Astrocyte (in vitro differentiated cells and primary cell): ENCODE data around the gene GPR179. TPM values are rescaled to one million over a fixed set of nuclear protein-coding genes. Genes with fewer than 3 reads are reported as not detected.

Experiments used
- DNase-seq: peaks from one replicate; pipeline ENCODE4 v3.0.0-alpha.2; 2010; ENCODE audit warnings: low read depth
- FAIRE-seq: peaks from 2 replicates; lab custom pipeline; 2011; peaks lifted over from hg19 to GRCh38; lab: Jason Lieb, UNC
- H2AFZ ChIP-seq: 2 replicates; pipeline ENCODE4 v1.6.0; 2012; ENCODE audit warnings: low read depth, low read length, inconsistent platforms
- H3K27ac ChIP-seq: 2 replicates; pipeline ENCODE4 v1.5.1; 2011; ENCODE audit warnings: low read depth, low read length, inconsistent platforms
- H3K27me3 ChIP-seq: 2 replicates; pipeline ENCODE4 v1.6.0; 2011; ENCODE audit warnings: low read length, inconsistent platforms; ENCODE audit not compliant: insufficient read depth
- H3K36me3 ChIP-seq: 2 replicates; pipeline ENCODE4 v1.5.1; 2011; ENCODE audit warnings: low read length, inconsistent platforms; ENCODE audit not compliant: insufficient read depth
- H3K4me1 ChIP-seq: 2 replicates; pipeline ENCODE4 v1.5.1; 2011; ENCODE audit warnings: low read length, inconsistent platforms; ENCODE audit not compliant: insufficient read depth
- H3K4me2 ChIP-seq: 2 replicates; pipeline ENCODE4 v1.6.0; 2012; ENCODE audit warnings: low read length, inconsistent platforms
- H3K4me3 ChIP-seq: 2 replicates; pipeline ENCODE4 v1.5.1; 2011; ENCODE audit warnings: low read depth, mild to moderate bottlenecking, low read length, inconsistent platforms; ENCODE audit not compliant: insufficient read depth
- H3K79me2 ChIP-seq: 2 replicates; pipeline ENCODE4 v1.6.0; 2012; ENCODE audit warnings: mild to moderate bottlenecking, low read length, inconsistent platforms; ENCODE audit not compliant: insufficient read depth
- H3K9ac ChIP-seq: 2 replicates; pipeline ENCODE4 v1.6.0; 2012; ENCODE audit warnings: mild to moderate bottlenecking, low read length, inconsistent platforms
- H3K9me3 ChIP-seq: 2 replicates; pipeline ENCODE4 v1.5.1; 2012; ENCODE audit warnings: low read depth, mild to moderate bottlenecking, low read length, inconsistent platforms; ENCODE audit not compliant: insufficient read depth
- H4K20me1 ChIP-seq: 2 replicates; pipeline ENCODE4 v1.6.0; 2012; ENCODE audit warnings: low read length, inconsistent platforms; ENCODE audit not compliant: insufficient read depth
- H3K27ac Mint-ChIP-seq: one replicate; pipeline ENCODE4 v1.8.0; 2021; ENCODE audit warnings: mild to moderate bottlenecking, mixed read lengths; ENCODE audit not compliant: unreplicated experiment
- H3K27me3 Mint-ChIP-seq: one replicate; pipeline ENCODE4 v1.8.0; 2021; ENCODE audit warnings: low read depth, mixed read lengths; ENCODE audit not compliant: unreplicated experiment
- H3K36me3 Mint-ChIP-seq: one replicate; pipeline ENCODE4 v1.8.0; 2021; ENCODE audit warnings: low read depth, mixed read lengths; ENCODE audit not compliant: unreplicated experiment
- H3K4me1 Mint-ChIP-seq: one replicate; pipeline ENCODE4 v1.8.0; 2021; ENCODE audit warnings: low read depth, mixed read lengths; ENCODE audit not compliant: unreplicated experiment
- H3K4me3 Mint-ChIP-seq: one replicate; pipeline ENCODE4 v1.8.0; 2021; ENCODE audit warnings: mild to moderate bottlenecking, moderate library complexity, mixed read lengths; ENCODE audit not compliant: unreplicated experiment
- H3K9me3 Mint-ChIP-seq: one replicate; pipeline ENCODE4 v1.8.0; 2021; ENCODE audit warnings: mild to moderate bottlenecking, mixed read lengths; ENCODE audit not compliant: unreplicated experiment
- CTCF ChIP-seq: IDR thresholded peaks from 2 replicates; pipeline ENCODE4 v1.5.1; 2011; ENCODE audit warnings: low read depth, mild to moderate bottlenecking, inconsistent platforms, low read length, moderate library complexity; ENCODE audit not compliant: insufficient read depth
- EZH2 ChIP-seq: IDR thresholded peaks from 2 replicates; pipeline ENCODE4 v1.6.1; 2012; ENCODE audit warnings: mild to moderate bottlenecking, low read length, inconsistent platforms; ENCODE audit not compliant: insufficient read depth
- total RNA-seq: library from RNA; stranded (reverse); gene quantifications from 2 replicates; pipeline ENCODE4 v1.2.1, GENCODE V29; 2021

The GPR179 gene
- total RNA-seq, 1 donor from 2014 or later, result 0.07 TPM

DNA sequence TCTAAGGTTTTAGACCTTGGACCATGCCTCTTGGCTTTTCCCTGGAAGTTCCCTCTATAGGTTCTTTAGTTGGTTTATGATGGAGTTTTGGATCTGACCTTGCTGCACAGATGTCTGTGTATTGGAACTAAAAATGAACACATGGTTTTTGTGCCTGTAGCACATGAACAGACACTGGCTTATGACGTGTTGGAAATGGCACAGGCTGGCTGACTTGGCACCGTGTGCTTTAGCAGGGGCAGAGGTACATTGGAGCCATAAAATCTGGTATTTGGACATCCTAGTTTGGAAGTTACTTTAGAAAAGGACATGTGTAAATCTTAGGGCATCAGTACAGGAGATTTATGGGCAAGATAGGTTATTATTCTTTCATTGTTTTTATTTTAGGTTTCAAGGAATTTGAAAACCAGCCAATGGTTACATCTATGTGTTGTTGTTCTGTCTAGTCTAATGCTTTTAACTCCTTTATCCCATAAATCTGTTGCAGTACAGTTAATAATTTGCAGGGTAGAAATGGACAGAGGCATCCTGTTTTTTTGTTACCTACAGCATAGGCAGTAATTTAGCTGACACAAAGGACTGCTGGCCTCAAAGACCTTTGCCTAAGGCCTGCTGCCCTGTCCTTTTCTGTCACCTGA, 13.8 kb upstream of the GPR179 start:
- Histone ChIP-seq H3K27ac (no peak overlapping the region), H3K9ac (no peak overlapping the region), H3K9me3 (no peaks in the 10 kb centered on the region), H3K4me1 (peaks cover 12% of the 10 kb centered on the region), H2AFZ (no peak overlapping the region), H4K20me1 (peaks cover 86% of the 10 kb centered on the region), H3K27me3 (no peaks in the 10 kb centered on the region), H3K4me3 (no peak overlapping the region), H3K79me2 (peaks cover 89% of the 10 kb centered on the region), H3K4me2 (no peak overlapping the region), H3K36me3 (no peaks in the 10 kb centered on the region)
- DNase-seq, result no peak
- no peaks in the 10 kb centered on the region for H3K27me3 Mint-ChIP-seq
- TF ChIP-seq EZH2 (no peak), CTCF (no peak)
- FAIRE-seq, result no peak
- H3K36me3 Mint-ChIP-seq, result peaks cover 3% of the 10 kb centered on the region
- no peaks in the 10 kb centered on the region for H3K9me3 Mint-ChIP-seq
- no peak overlapping the region for H3K4me3 Mint-ChIP-seq
- peaks cover 34% of the 10 kb centered on the region for H3K4me1 Mint-ChIP-seq
- H3K27ac Mint-ChIP-seq, result no peak overlapping the region

DNA sequence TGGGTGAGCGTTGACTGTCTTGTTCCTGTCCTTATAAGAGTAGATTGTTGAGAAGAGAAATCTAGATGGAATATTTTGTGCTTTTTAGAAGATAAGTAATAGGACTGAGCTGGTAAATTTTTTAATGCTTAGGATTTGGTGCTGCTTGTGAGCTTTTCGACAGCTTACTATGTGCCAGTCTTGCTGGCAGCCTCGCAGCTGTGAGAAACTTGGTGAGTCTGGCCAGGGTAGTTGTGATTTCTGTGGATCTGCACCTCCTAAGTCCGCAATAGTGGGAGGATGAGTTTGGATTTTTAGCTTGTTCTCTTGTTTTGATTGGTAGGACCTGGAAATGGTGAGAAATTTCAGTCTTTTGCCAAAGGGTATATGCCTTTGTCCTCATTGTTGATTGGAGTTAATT, 11.5 kb upstream of the GPR179 start:
- Histone ChIP-seq H3K4me1 (peaks cover 15% of the 10 kb centered on the region), H3K79me2 (peaks cover 78% of the 10 kb centered on the region), H2AFZ (no peak overlapping the region), H3K4me2 (no peak overlapping the region), H3K9ac (no peak overlapping the region), H3K4me3 (no peak overlapping the region), H3K9me3 (no peaks in the 10 kb centered on the region), H3K36me3 (no peaks in the 10 kb centered on the region), H4K20me1 (peaks cover 66% of the 10 kb centered on the region), H3K27ac (no peak overlapping the region), H3K27me3 (no peaks in the 10 kb centered on the region)
- Mint-ChIP-seq H3K4me1 (peaks cover 27% of the 10 kb centered on the region), H3K36me3 (no peaks in the 10 kb centered on the region), H3K27me3 (no peaks in the 10 kb centered on the region), H3K9me3 (no peaks in the 10 kb centered on the region), H3K4me3 (no peak overlapping the region), H3K27ac (no peak overlapping the region)
- TF ChIP-seq EZH2 (no peak), CTCF (no peak)
- DNase-seq (no peak), FAIRE-seq (no peak)

DNA sequence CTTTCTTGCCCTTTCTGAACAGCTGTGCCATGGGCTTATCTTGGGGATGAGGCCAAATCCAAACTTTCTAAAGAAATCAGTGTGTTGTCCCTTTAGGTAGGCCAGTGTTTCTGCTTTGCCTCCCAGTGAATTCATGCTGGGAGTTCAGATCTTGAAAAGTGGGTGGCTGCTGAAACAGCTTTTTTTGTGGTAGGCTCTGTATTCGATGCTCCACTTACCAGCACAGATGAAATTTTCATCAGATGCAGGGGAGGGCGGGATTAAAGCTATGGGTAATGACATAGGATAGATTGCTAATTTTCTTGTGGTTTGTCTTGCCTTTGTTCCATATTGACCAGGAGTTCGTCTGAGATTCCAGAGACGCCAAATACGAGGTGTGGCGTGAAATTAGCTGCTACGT, 10.7 kb upstream of the GPR179 start:
- H3K4me3 Mint-ChIP-seq, result no peak overlapping the region

More for the DNA sequence above, 10.7 kb upstream of the GPR179 start:
- H4K20me1 ChIP-seq, result peaks cover 66% of the 10 kb centered on the region
- no peaks in the 10 kb centered on the region for H3K27me3 Mint-ChIP-seq
- no peaks in the 10 kb centered on the region for H3K36me3 ChIP-seq
- no peak overlapping the region for H3K27ac Mint-ChIP-seq
- DNase-seq, result no peak
- FAIRE-seq, result no peak
- H3K27ac ChIP-seq, result no peak overlapping the region
- H3K4me3 ChIP-seq, result no peak overlapping the region
- no peak for TF ChIP-seq CTCF
- no peak for TF ChIP-seq EZH2
- H3K4me1 Mint-ChIP-seq, result peaks cover 27% of the 10 kb centered on the region
- H3K9ac ChIP-seq, result no peak overlapping the region
- H3K9me3 Mint-ChIP-seq, result no peaks in the 10 kb centered on the region
- peaks cover 73% of the 10 kb centered on the region for H3K79me2 ChIP-seq
- H3K4me1 ChIP-seq, result peaks cover 15% of the 10 kb centered on the region
- no peak overlapping the region for H2AFZ ChIP-seq
- peak overlapping the region; percentile 96 for H3K4me2 ChIP-seq
- H3K9me3 ChIP-seq, result no peaks in the 10 kb centered on the region
- no peaks in the 10 kb centered on the region for H3K27me3 ChIP-seq
- no peaks in the 10 kb centered on the region for H3K36me3 Mint-ChIP-seq
